ENCODE data around the gene ALDH6A1. TPM values are rescaled to one million over a fixed set of nuclear protein-coding genes. Genes with fewer than 3 reads are reported as not detected.

Gene ALDH6A1
- 8.6 and 23.3 TPM in 2 replicates for total RNA-seq

DNA sequence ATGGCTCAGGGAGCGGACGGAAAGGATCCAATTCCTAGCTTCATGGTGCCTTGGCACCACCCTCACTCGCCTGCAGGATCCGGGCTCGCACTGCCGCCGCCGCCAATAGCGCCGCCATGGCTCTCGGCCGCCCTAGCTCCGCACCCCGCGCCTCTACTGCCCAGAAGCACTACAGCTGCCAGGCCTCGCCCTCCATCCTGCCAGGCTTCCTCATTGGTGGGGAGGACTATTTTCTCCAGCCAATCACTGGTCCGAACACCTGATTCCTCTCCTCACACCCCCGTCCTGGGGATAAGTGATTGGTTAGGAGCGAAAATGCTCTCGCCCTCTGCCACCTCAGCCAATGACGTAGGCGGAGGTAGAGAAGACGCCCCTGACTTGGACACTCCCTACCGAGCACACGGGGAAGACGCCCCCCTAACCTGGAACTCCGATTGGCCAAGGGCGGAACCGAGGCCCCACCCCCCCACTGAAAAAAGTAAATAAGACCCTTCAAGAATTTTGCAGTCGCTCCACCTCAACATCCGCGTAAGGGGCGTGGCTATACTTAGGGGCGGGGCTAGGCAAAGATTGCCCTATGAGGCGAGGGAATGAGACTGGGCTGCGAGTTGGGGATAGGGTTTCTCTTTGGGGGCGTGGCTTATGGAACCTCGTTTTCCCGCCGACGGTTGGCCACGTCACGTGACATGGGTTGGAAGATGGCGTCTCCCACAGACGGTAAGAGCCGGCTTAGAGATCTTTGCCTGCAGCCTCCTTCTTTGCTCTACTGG is at the start of gene ALDH6A1, which contains the start of gene LIN52:
ALDH6A1 (minus strand) TSS at position 177 of the 770 bp plus-strand sequence; CDS start at position 118, 59 bp downstream.
LIN52 (plus strand) TSS at position 680 of the 770 bp plus-strand sequence; CDS start at position 699, 19 bp downstream.

DNA sequence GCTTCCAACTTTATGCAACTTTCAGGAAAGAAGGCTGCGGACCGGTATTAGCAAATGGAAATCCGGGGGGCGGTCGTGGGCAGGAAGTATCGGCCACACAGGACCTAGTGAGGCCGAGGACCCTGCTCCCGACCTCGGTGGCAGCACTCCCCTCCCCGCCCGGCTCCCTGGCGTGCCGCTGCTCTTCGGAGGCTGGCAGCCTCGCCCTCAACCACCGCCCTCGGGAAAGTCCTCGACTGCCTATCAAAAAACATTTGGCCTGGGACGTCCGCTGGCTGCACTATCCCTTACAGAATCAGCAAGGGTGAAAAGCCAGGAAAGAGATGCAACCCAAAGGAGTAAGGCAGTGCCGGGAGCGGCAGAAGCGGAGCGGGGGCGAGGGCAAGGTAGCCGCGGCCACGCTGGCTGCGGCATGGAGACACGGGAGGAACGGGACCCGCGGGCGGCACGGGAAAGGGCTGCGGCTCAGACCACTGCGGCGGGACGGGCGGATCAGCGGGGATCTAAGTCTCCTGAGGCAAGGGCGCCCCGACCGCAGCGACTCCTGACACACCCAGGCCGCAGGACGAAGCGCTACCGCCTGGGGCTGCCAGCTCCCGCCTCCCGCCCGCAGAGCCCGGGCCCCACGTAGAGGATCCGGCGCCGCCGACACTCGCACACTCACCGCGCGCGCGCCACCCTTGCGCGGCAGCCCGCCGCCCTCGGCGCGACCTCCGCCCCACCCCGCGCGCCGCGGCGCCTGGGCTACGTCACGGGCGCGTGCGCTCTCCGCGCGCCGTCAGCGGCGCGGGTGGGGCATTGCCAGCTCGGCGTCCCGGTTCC is 65.5 kb downstream of the ALDH6A1 start, which contains the start of the genes BBOF1 and ENTPD5:
BBOF1 (plus strand) TSS at position 764 of the 822 bp plus-strand sequence. CDS start 130 bp downstream, outside the sequence.
ENTPD5 (minus strand) TSS at position 703 of the 822 bp plus-strand sequence. CDS start 31,186 bp downstream, outside the sequence.

Other genes starting within 250 kb of the ALDH6A1 start
- gene PTGR2, start 232.6 kb downstream of the ALDH6A1 start, total RNA-seq = 1.1 and 3.5 TPM in 2 replicates
- 49.2 and 55.9 TPM in 2 replicates for gene ZNF410, start 197.6 kb downstream of the ALDH6A1 start, total RNA-seq
- 1.8 and 3.3 TPM in 2 replicates for gene FAM161B, start 134.4 kb downstream of the ALDH6A1 start, total RNA-seq
- gene COQ6, start 134.2 kb downstream of the ALDH6A1 start, total RNA-seq = 11.8 and 21.6 TPM in 2 replicates
- 5.8 and 10.3 TPM in 2 replicates for gene ENTPD5, start 65.2 kb downstream of the ALDH6A1 start, total RNA-seq
- 0.97 and 2.4 TPM in 2 replicates for gene BBOF1, start 65.1 kb downstream of the ALDH6A1 start, total RNA-seq
- 7.8 and 10.2 TPM in 2 replicates for gene LIN52, start 503 bp upstream of the ALDH6A1 start, total RNA-seq
- not detected in 2 replicates for gene VSX2, start 155.0 kb upstream of the ALDH6A1 start, total RNA-seq
- gene ABCD4, start 218.5 kb upstream of the ALDH6A1 start, total RNA-seq = 43.2 and 50.6 TPM in 2 replicates